ENCODE data around the gene PELI1.
"Not testable (repeated sequence)": the region's sequence is repeated elsewhere in the genome, so short reads cannot be mapped to it uniquely, and the experiment has no call there.

The PELI1 gene

DNA sequence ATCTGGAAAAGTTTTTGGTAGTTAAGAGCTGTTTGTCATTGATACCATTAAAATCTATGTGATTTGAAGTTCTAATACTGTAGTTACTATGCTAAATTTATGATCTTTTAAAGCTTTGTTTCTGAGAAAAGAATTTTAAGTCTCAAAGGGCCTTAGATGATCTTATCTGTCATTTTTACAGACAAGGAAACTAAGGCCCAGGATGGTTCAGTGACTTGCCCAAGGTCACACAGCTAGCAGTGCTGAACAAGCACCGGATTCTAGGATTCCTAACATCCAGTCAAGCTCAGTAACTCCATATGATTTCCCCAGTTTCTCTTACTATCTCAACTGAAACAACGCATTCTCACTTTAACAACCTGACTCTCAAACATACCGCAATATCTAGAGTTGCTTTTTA, 37.7 kb downstream of the PELI1 start:
- no peak overlapping the region for H3K4me3 ChIP-seq (ENCODE audit: low read depth, low read length)
- no peak for TF ChIP-seq CTCF (IDR thresholded peaks at IDR 0.05; ENCODE audit: insufficient read depth, low read depth, low read length, missing control alignments)
- no peak for DNase-seq (ENCODE audit: low read depth)

- no peak for DNase-seq (ENCODE audit: low read depth)
- no peak for TF ChIP-seq CTCF (IDR thresholded peaks at IDR 0.05; ENCODE audit: insufficient read depth, low read depth, low read length, missing control alignments)
- no peak overlapping the region for H3K4me3 ChIP-seq (ENCODE audit: low read depth, low read length)
Observed at GRCh38 chr2:64105670-64106461, 38.4 kb downstream of the PELI1 start.

GRCh38 chr2:64104933-64105332, 39.3 kb downstream of the PELI1 start:
- no peak for DNase-seq (ENCODE audit: low read depth)
- no peak overlapping the region for H3K4me3 ChIP-seq (ENCODE audit: low read depth, low read length)
- no peak for TF ChIP-seq CTCF (IDR thresholded peaks at IDR 0.05; ENCODE audit: insufficient read depth, low read depth, low read length, missing control alignments)

DNA sequence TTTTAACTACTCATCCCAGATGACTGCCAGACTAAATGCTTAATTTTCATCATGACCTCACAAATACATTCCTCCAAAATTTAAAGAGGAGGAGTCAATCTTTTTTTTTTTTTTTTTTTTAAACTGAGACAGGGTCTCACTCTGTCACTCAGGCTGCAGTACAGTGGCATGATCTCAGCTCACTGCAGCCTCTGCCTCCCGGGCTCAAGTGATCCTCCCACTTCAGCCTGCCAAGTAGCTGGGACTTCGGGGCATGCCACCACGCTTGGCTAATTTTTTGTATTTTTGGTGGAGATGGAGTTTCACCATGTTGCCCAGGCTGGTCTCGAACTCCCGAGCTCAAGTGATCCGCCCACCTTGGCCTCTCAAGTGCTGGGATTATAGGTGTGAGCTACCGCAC, 41.5 kb downstream of the PELI1 start:
- DNase-seq (ENCODE audit: low read depth); H3K4me3 ChIP-seq (ENCODE audit: low read depth, low read length): not testable (repeated sequence)

- TF ChIP-seq CTCF (IDR thresholded peaks at IDR 0.05; ENCODE audit: insufficient read depth, low read depth, low read length, missing control alignments), result no peak
- peak overlapping the region; percentile 24 for H3K4me3 ChIP-seq (ENCODE audit: low read depth, low read length)
- DNase-seq (ENCODE audit: low read depth), result peak; percentile 56
Observed at GRCh38 chr2:64101141-64101591, 43.1 kb downstream of the PELI1 start.

- DNase-seq (ENCODE audit: low read depth), result peak; percentile 59
- H3K4me3 ChIP-seq (ENCODE audit: low read depth, low read length), result not testable (repeated sequence)
Observed at GRCh38 chr2:64100584-64100983, 43.6 kb downstream of the PELI1 start.

DNA sequence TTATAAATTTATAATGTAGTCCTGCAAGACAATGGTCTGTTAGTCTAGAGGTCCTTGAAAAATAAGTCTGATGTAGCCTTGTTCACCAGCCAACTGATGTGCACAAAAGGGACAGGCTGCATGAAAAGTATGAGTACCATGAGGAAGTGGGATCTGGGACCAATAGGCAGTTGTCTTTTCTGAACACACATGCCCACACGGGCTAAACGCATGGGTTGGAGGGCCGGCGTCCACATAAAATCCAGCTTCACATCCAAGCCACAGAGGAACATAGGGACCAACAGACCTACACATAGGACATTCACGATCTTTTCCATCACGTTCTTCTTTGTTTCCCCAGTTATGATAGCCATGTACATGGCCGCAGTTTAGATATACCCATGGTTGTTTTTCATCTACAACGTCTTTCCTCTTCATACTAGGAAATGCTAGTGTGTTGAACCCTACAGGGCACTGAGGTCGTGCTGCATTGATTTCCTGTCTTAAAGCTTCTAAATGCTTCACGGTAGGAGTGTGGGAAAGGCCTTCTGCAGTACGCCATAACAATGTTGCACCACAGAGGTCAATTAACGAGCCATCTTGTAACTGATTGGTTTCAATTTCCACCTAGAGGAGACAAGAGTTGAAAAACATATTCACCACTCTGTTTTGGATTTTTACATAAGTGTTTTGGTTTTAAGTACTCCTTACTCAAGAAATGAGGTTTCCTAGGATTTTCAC, 49.4 kb downstream of the PELI1 start:
- no peak for TF ChIP-seq CTCF (IDR thresholded peaks at IDR 0.05; ENCODE audit: insufficient read depth, low read depth, low read length, missing control alignments)
- no peak overlapping the region for H3K4me3 ChIP-seq (ENCODE audit: low read depth, low read length)
- DNase-seq (ENCODE audit: low read depth), result no peak

GRCh38 chr2:64093341-64093740, 50.9 kb downstream of the PELI1 start:
- no peak overlapping the region for H3K4me3 ChIP-seq (ENCODE audit: low read depth, low read length)
- no peak for TF ChIP-seq CTCF (IDR thresholded peaks at IDR 0.05; ENCODE audit: insufficient read depth, low read depth, low read length, missing control alignments)
- no peak for DNase-seq (ENCODE audit: low read depth)

All from GM12865 (cell line).